HG03039 (cell line): ENCODE data around the gene SLC16A7.

Source experiments
- ATAC-seq: cut with Tn5 transposase; IDR thresholded peaks from one replicate; pipeline ENCODE4 v1.9.1; 2021; ENCODE audit warnings: mild to moderate bottlenecking, moderate library complexity; ENCODE audit not compliant: unreplicated experiment

Gene SLC16A7

DNA sequence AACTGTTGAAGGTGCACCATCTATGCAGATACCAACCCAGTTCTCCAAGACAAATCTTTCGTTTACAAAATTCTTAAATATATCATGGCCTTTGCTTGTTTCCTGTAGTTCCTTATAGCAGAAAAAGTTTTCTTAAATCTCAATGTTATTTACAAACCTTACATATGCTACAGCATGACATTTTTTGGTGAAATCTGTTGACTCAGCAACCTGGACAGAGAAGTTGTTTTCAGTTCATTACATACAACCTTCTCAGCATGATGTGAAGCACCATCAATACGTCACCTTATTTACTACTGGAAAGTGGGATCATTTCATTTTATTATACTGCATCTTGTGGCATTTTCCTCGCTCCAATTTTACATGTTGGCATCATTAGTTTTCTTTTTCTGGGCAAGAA lies 231.9 kb downstream of the SLC16A7 start:
- no peak for ATAC-seq

DNA sequence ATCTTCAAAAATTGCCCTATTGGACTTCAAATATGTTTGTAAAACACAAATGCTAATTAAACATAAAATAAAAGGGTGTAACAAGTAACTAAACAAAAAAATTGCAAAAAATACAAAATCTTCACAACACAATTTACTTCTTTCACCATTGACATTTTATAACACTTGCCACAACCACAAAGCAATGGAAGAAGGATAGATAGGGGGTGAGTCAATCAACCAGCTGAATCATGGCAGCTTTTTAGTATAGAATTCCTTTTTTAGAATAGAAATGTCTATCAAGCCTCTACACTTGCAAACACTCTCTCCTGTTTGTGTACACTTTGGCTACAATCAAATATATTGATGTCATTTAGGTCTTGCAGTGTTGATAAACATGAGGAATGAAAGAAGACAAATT lies 232.7 kb downstream of the SLC16A7 start:
- ATAC-seq, result no peak

DNA sequence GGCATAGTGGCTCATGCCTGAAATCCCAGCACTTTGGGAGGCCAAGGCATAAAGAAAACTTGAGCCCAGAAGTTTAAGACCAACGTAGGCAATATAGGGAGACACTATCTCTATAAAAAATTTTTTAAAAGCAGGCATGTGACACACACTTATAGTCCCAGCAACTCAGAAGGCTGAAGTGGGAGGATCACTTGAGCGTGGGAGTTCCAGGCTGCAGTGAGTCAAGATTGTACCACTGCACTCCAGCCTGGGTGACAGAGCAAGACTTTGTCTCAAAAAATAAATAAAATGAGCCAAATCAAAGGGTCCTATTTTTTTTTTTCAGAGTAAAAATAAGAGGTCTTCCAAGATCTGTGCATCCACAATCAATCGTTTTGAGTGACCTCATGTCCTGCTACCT lies 237.6 kb downstream of the SLC16A7 start:
- no peak for ATAC-seq

DNA sequence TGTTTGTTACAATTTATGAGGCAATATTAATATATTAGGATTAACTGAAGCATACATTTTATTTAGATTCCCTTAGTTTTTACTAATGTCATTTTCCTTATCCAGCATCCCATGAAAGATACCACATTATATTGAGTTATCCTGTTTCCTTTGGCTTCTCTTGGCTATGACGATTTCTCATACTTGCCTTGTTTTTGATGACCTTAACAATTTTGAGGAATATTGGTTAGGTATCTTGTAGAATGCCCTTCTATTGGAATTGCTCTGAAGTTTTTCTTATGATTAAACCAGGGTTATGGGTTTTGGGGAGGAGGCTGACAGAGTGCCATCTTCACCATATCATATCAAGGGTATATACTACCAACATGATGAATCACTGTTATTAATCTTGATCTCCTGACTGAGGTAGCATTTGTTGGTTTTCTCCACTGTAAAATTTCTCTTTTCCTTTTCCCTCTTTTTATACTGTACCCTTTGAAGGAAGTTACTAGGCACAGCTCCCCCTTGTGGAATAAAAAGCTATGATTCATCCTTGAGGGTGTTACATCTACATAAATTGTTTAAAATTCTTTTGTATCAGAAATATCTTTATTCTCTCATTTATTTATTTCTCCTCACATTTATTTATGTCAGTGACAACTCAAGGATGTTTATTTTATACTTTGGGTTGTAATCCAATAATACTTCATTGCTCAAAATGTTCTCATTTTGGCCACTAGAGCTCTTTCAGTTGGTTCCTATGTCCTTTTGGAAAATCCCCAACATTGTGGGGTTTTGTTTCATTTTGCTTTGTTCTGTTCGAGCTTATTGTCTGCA lies 239.0 kb downstream of the SLC16A7 start:
- no peak for ATAC-seq
